Upper lobe of left lung (tissue), 6 donors: ENCODE data around the gene RDH13. TPM values are rescaled to one million over a fixed set of nuclear protein-coding genes. Genes with fewer than 3 reads are reported as not detected.

Source experiments
- ATAC-seq, 2 donors: fragments of 200-7000 bp; cut with Tn5 transposase; one replicate each; pipeline ENCODE4 v1.9.1; 2022; ENCODE audit warnings: mild to moderate bottlenecking in 2 of 2, moderate library complexity in 2 of 2; ENCODE audit not compliant: low FRiP score in 2 of 2
- DNase-seq, 2 donors: peaks; one replicate each; pipeline ENCODE4 v3.0.0-alpha.2; 2019 to 2020
- H3K27ac ChIP-seq, 4 donors: fragments of 200-600 bp; sonication (generic); one replicate each; pipeline ENCODE4 v1.5.1; 2016 to 2019
- H3K27me3 ChIP-seq, 4 donors: fragments of 200-600 bp; sonication (generic); one replicate each; pipeline ENCODE4 v1.5.1; 2017 to 2019
- H3K36me3 ChIP-seq, 4 donors: fragments of 200-600 bp; sonication (generic); one replicate each; pipeline ENCODE4 v1.5.1; 2016 to 2019
- H3K4me1 ChIP-seq, 4 donors: fragments of 200-600 bp; sonication (generic); one replicate each; pipeline ENCODE4 v1.5.1; 2018 to 2019
- H3K4me3 ChIP-seq, 4 donors: fragments of 200-600 bp; sonication (generic); one replicate each; pipeline ENCODE4 v1.5.1; 2017 to 2019; ENCODE audit warnings: mild to moderate bottlenecking in 2 of 4, moderate library complexity in 1 of 4
- H3K9me3 ChIP-seq, 4 donors: fragments of 200-600 bp; sonication (generic); one replicate each; pipeline ENCODE4 v1.5.1; 2018 to 2019
- EP300 ChIP-seq, 4 donors: sonication (generic); formaldehyde crosslinking; IDR thresholded peaks; one replicate each; pipeline ENCODE4 v1.5.1; 2017; ENCODE audit warnings: antibody characterized with exemption in 4 of 4, control low read depth in 2 of 4
- POLR2A ChIP-seq, 4 donors: fragments of 450-650 bp; IDR thresholded peaks; one replicate each; pipeline ENCODE4 v1.5.1; 2016 to 2017; ENCODE audit warnings: antibody characterized with exemption in 4 of 4, mild to moderate bottlenecking in 2 of 4
- POLR2AphosphoS5 ChIP-seq, 2 donors: sonication (generic); formaldehyde crosslinking; IDR thresholded peaks; one replicate each; pipeline ENCODE4 v1.5.1; 2017; ENCODE audit warnings: antibody characterized with exemption in 2 of 2
- WGBS, 2 donors: methylation state at CpG; one replicate each; pipeline ENCODE4 v1.1.5; 2017 to 2018; 5-methylcytosine and 5-hydroxymethylcytosine counted together
- total RNA-seq, 6 donors: library from RNA; depleted of rRNA in 4 of 6; stranded (reverse); fragments of >200 nt in 4 of 6; gene quantifications; one replicate each; pipeline versions ENCODE4 v1.1.0 to v1.2.1, GENCODE V29; 2016 to 2021
- TF ChIP-seq, protein P1 (sequence below), 6 experiments: fragments of 450-650 bp in 4 of 6; fragments of 200-600 bp in 2 of 6; sonication (generic) in 2 of 6; IDR thresholded peaks; one replicate each; pipeline ENCODE4 v1.5.1; 2016 to 2019; ENCODE audit warnings: antibody characterized with exemption in 6 of 6
- donor health status: DM: no; HTN: no; CAD: no; lungs with moderate emphysema.
- donor health status: DM: no; HTN: yes; CAD: no; lungs with severe emphysema.

RDH13 gene
- total RNA-seq, 6 donors from 2014 or later = 24.0 to 72.3 (median 28.1) TPM

- H3K27me3 ChIP-seq = no peaks in the 10 kb centered on the region
- 87% methylated on average over 22 to 27 of the region's 27 CpGs for WGBS, 2 donors
- H3K9me3 ChIP-seq = peaks cover 0 to 4% (median 0%) of the 10 kb centered on the region in 4 donors
- peaks cover 11 to 70% (median 66%) of the 10 kb centered on the region in 4 donors for H3K36me3 ChIP-seq
- peaks cover 0 to 11% (median 0%) of the 10 kb centered on the region in 4 donors for H3K4me1 ChIP-seq
- peak in 1 of 2 donors; percentile 56 for DNase-seq
- TF ChIP-seq EP300 (IDR thresholded peaks at IDR 0.05) = no peak
- TF ChIP-seq POLR2AphosphoS5 (IDR thresholded peaks at IDR 0.05) = no peak
- no peak for TF ChIP-seq POLR2A (IDR thresholded peaks at IDR 0.05)
- TF ChIP-seq, protein P1, sequence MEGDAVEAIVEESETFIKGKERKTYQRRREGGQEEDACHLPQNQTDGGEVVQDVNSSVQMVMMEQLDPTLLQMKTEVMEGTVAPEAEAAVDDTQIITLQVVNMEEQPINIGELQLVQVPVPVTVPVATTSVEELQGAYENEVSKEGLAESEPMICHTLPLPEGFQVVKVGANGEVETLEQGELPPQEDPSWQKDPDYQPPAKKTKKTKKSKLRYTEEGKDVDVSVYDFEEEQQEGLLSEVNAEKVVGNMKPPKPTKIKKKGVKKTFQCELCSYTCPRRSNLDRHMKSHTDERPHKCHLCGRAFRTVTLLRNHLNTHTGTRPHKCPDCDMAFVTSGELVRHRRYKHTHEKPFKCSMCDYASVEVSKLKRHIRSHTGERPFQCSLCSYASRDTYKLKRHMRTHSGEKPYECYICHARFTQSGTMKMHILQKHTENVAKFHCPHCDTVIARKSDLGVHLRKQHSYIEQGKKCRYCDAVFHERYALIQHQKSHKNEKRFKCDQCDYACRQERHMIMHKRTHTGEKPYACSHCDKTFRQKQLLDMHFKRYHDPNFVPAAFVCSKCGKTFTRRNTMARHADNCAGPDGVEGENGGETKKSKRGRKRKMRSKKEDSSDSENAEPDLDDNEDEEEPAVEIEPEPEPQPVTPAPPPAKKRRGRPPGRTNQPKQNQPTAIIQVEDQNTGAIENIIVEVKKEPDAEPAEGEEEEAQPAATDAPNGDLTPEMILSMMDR (IDR thresholded peaks at IDR 0.05) = no peak
- ATAC-seq = no peak
- no peak overlapping the region for H3K4me3 ChIP-seq
- H3K27ac ChIP-seq = peak overlapping the region in 1 of 4 donors; percentile 21
Measured at GRCh38 chr19:55099557-55100506, 36.9 kb upstream of the RDH13 start.

GRCh38 chr19:55098716-55099556, 36.0 kb upstream of the RDH13 start:
- DNase-seq (peak in 1 of 2 donors; percentile 83), ATAC-seq (peak; percentile 20 to 38)
- Histone ChIP-seq H3K4me3 (no peak overlapping the region), H3K4me1 (peaks cover 0 to 11% (median 0%) of the 10 kb centered on the region in 4 donors), H3K27me3 (no peaks in the 10 kb centered on the region), H3K9me3 (peaks cover 0 to 4% (median 0%) of the 10 kb centered on the region in 4 donors), H3K27ac (peak overlapping the region in 1 of 4 donors; percentile 21), H3K36me3 (peaks cover 11 to 78% (median 73%) of the 10 kb centered on the region in 4 donors)
- WGBS, 2 donors = 78 to 90% methylated on average over 14 to 15 of the region's 27 CpGs
- TF ChIP-seq POLR2A (IDR thresholded peaks at IDR 0.05) = no peak
- no peak for TF ChIP-seq EP300 (IDR thresholded peaks at IDR 0.05)
- TF ChIP-seq, protein P1 (IDR thresholded peaks at IDR 0.05) = no peak

GRCh38 chr19:55097864-55098715, 35.1 kb upstream of the RDH13 start:
- WGBS, 2 donors = 83 to 93% methylated on average over 20 to 23 of the region's 23 CpGs
- no peak for DNase-seq
- TF ChIP-seq POLR2A (IDR thresholded peaks at IDR 0.05) = no peak
- TF ChIP-seq EP300 (IDR thresholded peaks at IDR 0.05) = no peak
- TF ChIP-seq, protein P1 (IDR thresholded peaks at IDR 0.05) = no peak
- no peak for TF ChIP-seq POLR2AphosphoS5 (IDR thresholded peaks at IDR 0.05)
- no peaks in the 10 kb centered on the region for H3K27me3 ChIP-seq
- H3K9me3 ChIP-seq = peaks cover 0 to under 1% (median 0%) of the 10 kb centered on the region in 4 donors
- H3K4me3 ChIP-seq = no peak overlapping the region
- H3K27ac ChIP-seq = no peak overlapping the region
- H3K36me3 ChIP-seq = peaks cover 8 to 71% (median 67%) of the 10 kb centered on the region in 4 donors
- H3K4me1 ChIP-seq = peaks cover 0 to 11% (median 0%) of the 10 kb centered on the region in 4 donors
- peak; percentile 5 to 37 for ATAC-seq

DNA sequence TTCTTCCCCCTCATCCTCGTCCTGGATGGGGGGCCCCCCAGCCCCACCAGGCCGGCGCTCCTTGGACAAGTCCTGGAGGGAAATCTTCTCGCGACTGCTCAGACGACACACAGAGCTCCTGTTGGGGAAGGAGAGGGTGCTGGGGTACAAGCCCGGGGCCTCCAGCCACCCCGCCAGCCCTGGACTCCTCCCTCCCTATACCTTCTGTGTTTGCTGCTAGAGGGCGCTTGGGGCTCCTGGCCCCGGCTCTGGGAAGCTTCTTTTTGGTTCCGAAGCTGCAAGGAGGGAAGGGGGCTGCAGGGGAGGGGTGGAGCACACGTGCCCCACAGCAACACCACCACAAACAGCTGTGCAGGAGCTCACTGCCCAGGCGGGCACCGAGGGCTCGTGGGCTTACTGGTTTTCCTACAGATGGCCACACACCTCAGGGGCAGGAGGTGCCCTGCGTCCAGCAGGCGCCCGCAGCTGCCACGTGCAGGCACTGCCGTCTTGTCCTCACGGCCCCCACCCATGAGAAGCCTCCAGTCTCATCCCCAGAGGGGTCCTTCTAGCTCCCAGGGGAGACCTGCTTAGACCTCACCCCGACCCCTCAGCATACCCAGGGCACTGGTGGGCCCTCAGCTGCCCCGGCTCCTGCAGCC, 33.2 kb upstream of the RDH13 start:
- WGBS, 2 donors = 86 to 95% methylated on average over 10 to 23 of the region's 23 CpGs
- H3K27me3 ChIP-seq = no peaks in the 10 kb centered on the region
- no peak for TF ChIP-seq POLR2AphosphoS5 (IDR thresholded peaks at IDR 0.05)
- no peak for TF ChIP-seq EP300 (IDR thresholded peaks at IDR 0.05)
- no peak for TF ChIP-seq POLR2A (IDR thresholded peaks at IDR 0.05)
- TF ChIP-seq, protein P1 (IDR thresholded peaks at IDR 0.05) = no peak
- DNase-seq (peak in 1 of 2 donors; percentile 74), ATAC-seq (no peak)
- peaks cover 0 to 11% (median 0%) of the 10 kb centered on the region in 4 donors for H3K4me1 ChIP-seq
- H3K27ac ChIP-seq = no peak overlapping the region
- H3K9me3 ChIP-seq = no peaks in the 10 kb centered on the region
- peaks cover 18 to 75% (median 67%) of the 10 kb centered on the region in 4 donors for H3K36me3 ChIP-seq
- no peak overlapping the region for H3K4me3 ChIP-seq
